OCI-LY3 (cell line): ENCODE measurements around the gene JPT2.

ENCODE experiments used
- H2AFZ ChIP-seq: fragments of 200-600, 300-600 bp; shearing (Covaris generic); 2 replicates; pipeline ENCODE4 v1.6.0; 2014; ENCODE audit warnings: antibody characterized with exemption, low read depth, low read length
- H3K27ac ChIP-seq: fragments of 200-600, 300-600 bp; sonication (generic); 2 replicates; pipeline ENCODE4 v1.5.1; 2014; ENCODE audit warnings: mild to moderate bottlenecking, low read length, moderate library complexity, mixed read lengths
- H3K27me3 ChIP-seq: fragments of 200-600, 300-600 bp; sonication (generic); 2 replicates; pipeline ENCODE4 v1.6.1; 2014; ENCODE audit warnings: low read depth, low read length, mixed read lengths
- H3K36me3 ChIP-seq: fragments of 200-600, 300-600 bp; sonication (generic); replicated peaks from 2 replicates; pipeline ENCODE3; 2014; ENCODE audit warnings: low read depth, low read length, mixed read lengths
- H3K4me1 ChIP-seq: fragments of 300-600, 200-600 bp; sonication (generic); 2 replicates; pipeline ENCODE4 v1.6.1; 2014; ENCODE audit warnings: low read length, mixed read lengths
- H3K4me2 ChIP-seq: fragments of 200-600, 300-600 bp; sonication (generic); 2 replicates; pipeline ENCODE4 v1.6.1; 2014; ENCODE audit warnings: low read length, mixed read lengths
- H3K4me3 ChIP-seq: fragments of 300-600, 200-600 bp; sonication (generic); 2 replicates; pipeline ENCODE4 v1.5.1; 2014; ENCODE audit warnings: antibody characterized with exemption, mild to moderate bottlenecking, low read length, moderate library complexity
- H3K79me2 ChIP-seq: fragments of 300-600, 200-600 bp; shearing (Covaris generic); 2 replicates; pipeline ENCODE4 v1.6.1; 2014; ENCODE audit warnings: mild to moderate bottlenecking, low read length, mixed read lengths
- H3K9ac ChIP-seq: fragments of 300-600, 200-600 bp; shearing (Covaris generic); 2 replicates; pipeline ENCODE4 v1.6.0; 2014; ENCODE audit warnings: mild to moderate bottlenecking, low read length, moderate library complexity
- H3K9me3 ChIP-seq: fragments of 200-600, 300-600 bp; shearing (Covaris generic); 2 replicates; pipeline ENCODE4 v1.6.1; 2014; ENCODE audit warnings: low read length, mixed read lengths; ENCODE audit not compliant: insufficient read depth
- H4K20me1 ChIP-seq: fragments of 200-600, 300-600 bp; sonication (generic); 2 replicates; pipeline ENCODE4 v1.6.1; 2016; ENCODE audit warnings: low read length, mixed read lengths; ENCODE audit not compliant: insufficient read depth
- CTCF ChIP-seq: fragments of 200-600, 300-600 bp; sonication (generic); IDR thresholded peaks from 2 replicates; pipeline ENCODE4 v1.5.1; 2014; ENCODE audit warnings: antibody characterized with exemption, low read length, low read depth
- EZH2phosphoT487 ChIP-seq: fragments of 200-600 bp; shearing (Covaris generic); IDR thresholded peaks from 2 replicates; pipeline ENCODE4 v1.6.1; 2018; ENCODE audit warnings: antibody characterized with exemption, mixed run types, low read depth

The JPT2 gene

DNA sequence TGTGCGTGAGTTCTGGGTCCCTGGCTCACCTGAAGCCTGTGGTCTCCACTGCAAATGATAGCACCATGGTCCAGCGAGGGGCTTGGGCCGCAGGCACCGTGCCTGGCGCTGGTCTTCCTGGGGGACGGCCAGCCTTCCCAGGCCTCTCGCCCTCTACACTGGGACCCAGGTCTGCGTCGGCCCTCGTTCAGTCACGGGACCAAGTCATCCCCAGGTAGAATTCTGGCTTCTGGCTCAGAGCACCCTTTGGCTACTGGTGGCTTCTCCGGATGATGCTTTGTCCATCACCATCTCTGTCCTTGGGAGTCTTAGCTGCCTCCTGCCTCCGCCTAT is 45.5 kb upstream of the JPT2 start:
- Histone ChIP-seq H3K4me3 (no peak overlapping the region), H3K9me3 (no peaks in the 10 kb centered on the region), H4K20me1 (no peaks in the 10 kb centered on the region; the same call in 1 of the 2 replicates), H3K79me2 (peaks cover 61% of the 10 kb centered on the region), H2AFZ (no peak overlapping the region), H3K4me2 (no peak overlapping the region), H3K9ac (no peak overlapping the region), H3K27ac (no peak overlapping the region), H3K36me3 (peaks cover 41% of the 10 kb centered on the region), H3K27me3 (no peaks in the 10 kb centered on the region), H3K4me1 (no peaks in the 10 kb centered on the region)
- TF ChIP-seq EZH2phosphoT487 (no peak), CTCF (no peak)

DNA sequence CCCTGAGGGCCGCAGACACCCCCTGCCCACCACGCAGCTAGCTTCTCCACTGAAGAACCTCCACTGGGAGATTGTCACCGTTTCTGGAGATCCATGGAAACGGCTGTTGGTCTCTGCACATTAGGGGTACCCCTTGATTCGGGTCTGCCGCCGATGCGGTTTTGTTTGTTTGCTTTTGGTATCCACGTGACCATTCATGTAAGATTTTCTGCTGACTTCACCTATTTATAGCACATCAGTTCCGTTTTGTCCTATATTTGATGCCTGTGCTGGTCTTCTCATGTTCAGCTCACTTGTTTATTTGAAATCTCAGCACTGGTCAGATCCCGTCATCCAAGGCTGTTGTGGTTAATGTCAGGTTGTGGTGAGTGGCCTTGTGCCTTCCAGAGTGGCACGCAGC is 44.8 kb upstream of the JPT2 start:
- no peak for TF ChIP-seq CTCF
- TF ChIP-seq EZH2phosphoT487 = no peak
- H3K27ac ChIP-seq = no peak overlapping the region
- no peak overlapping the region for H3K9ac ChIP-seq
- H3K79me2 ChIP-seq = peaks cover 54% of the 10 kb centered on the region
- no peak overlapping the region for H3K4me2 ChIP-seq
- no peaks in the 10 kb centered on the region; the same call in 1 of the 2 replicates for H4K20me1 ChIP-seq
- H3K4me3 ChIP-seq = no peak overlapping the region
- H3K36me3 ChIP-seq = peaks cover 44% of the 10 kb centered on the region
- no peaks in the 10 kb centered on the region for H3K4me1 ChIP-seq
- no peaks in the 10 kb centered on the region for H3K27me3 ChIP-seq
- H3K9me3 ChIP-seq = no peaks in the 10 kb centered on the region
- H2AFZ ChIP-seq = no peak overlapping the region

- H3K9ac ChIP-seq = no peak overlapping the region
- H3K9me3 ChIP-seq = no peaks in the 10 kb centered on the region
- H3K27me3 ChIP-seq = no peaks in the 10 kb centered on the region
- H3K4me2 ChIP-seq = no peak overlapping the region
- H3K4me3 ChIP-seq = no peak overlapping the region
- peaks cover 42% of the 10 kb centered on the region for H3K79me2 ChIP-seq
- no peak overlapping the region for H3K27ac ChIP-seq
- no peaks in the 10 kb centered on the region; the same call in 1 of the 2 replicates for H4K20me1 ChIP-seq
- H3K4me1 ChIP-seq = no peaks in the 10 kb centered on the region
- no peak for TF ChIP-seq EZH2phosphoT487
- no peak for TF ChIP-seq CTCF
- H2AFZ ChIP-seq = no peak overlapping the region
- peaks cover 41% of the 10 kb centered on the region for H3K36me3 ChIP-seq
Observed at GRCh38 chr16:1634541-1634940, 43.5 kb upstream of the JPT2 start.

DNA sequence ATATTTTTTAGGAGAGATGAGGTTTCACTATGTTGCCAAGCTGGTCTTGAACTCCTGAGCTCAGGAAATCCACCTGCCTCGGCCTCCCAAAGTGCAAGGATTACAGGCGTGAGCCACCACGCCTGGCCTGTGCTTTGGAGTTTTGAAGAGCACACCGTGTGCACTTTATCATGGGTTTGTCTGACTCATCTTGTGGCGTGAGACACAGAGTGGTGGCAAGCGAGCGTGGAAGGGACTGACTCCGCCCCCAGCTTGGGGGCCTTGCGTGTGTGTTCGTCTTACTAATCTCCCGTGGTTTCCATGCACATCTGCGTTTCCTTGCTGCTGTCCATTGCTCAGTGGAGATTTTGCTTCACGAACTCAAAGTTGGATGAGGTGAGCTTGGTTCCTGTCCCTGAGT is 43.0 kb upstream of the JPT2 start:
- peaks cover 38% of the 10 kb centered on the region for H3K79me2 ChIP-seq
- H3K36me3 ChIP-seq = peaks cover 38% of the 10 kb centered on the region

More for the DNA sequence above, 43.0 kb upstream of the JPT2 start:
- no peaks in the 10 kb centered on the region for H3K27me3 ChIP-seq
- H2AFZ ChIP-seq = no peak overlapping the region
- no peak overlapping the region for H3K9ac ChIP-seq
- H4K20me1 ChIP-seq = no peaks in the 10 kb centered on the region; the same call in 1 of the 2 replicates
- H3K27ac ChIP-seq = no peak overlapping the region
- H3K4me2 ChIP-seq = no peak overlapping the region
- no peak for TF ChIP-seq EZH2phosphoT487
- no peak for TF ChIP-seq CTCF
- H3K9me3 ChIP-seq = no peaks in the 10 kb centered on the region
- H3K4me1 ChIP-seq = no peaks in the 10 kb centered on the region
- no peak overlapping the region for H3K4me3 ChIP-seq
